GM18868 (cell line): ENCODE results near the gene BTN3A1.
"Not testable (repeated sequence)": the region's sequence is repeated elsewhere in the genome, so short reads cannot be mapped to it uniquely, and the experiment has no call there.

Experiments used
- ATAC-seq: cut with Tn5 transposase; IDR thresholded peaks from one replicate; pipeline ENCODE4 v1.9.1; 2021; ENCODE audit warnings: mild to moderate bottlenecking, moderate library complexity; ENCODE audit not compliant: unreplicated experiment

Gene BTN3A1

DNA sequence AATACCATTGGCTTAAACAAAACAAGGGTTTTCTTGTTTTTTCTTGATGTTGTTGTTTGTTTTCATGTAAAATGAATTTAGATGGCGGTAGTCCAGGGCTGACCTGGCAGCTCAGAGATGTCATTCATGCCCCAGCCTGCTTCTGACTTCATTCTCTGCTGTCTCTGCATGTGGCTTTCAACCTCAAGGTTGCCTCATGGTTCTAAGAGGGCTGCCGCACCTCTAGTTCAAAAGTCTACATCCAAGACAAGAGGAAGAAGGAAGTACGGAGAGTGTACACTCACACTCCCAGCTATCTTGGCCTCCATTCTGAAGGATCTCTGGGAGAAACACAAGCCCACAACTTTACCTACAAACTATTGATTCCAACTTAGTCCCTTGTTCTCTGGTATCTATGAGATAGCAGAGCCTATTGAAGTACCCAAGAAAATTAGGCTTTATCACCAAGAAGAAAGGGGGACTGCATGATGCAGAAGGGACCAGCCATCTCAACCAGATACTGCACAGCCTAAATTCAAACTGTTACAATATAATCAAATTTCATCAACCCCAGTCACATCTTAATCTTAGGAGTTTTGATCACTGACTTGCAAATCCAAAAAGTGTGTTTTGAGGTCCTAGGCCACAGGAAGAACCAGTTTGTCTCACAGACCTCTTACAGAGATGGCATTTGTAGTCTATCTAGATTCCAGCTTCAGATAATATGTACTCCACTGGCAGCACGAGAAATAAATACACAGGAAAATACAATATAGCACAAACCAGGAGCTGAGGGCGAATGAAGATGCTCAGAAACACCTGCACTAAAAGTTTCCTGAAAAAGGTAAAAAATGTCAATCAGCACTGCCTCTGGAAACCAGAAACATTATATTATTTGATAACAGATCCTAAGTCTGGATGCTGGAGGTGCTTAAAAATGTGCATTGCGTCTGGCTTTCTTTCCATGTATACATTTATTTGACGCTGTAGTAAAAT, 37.4 kb downstream of the BTN3A1 start:
- ATAC-seq, result no peak

DNA sequence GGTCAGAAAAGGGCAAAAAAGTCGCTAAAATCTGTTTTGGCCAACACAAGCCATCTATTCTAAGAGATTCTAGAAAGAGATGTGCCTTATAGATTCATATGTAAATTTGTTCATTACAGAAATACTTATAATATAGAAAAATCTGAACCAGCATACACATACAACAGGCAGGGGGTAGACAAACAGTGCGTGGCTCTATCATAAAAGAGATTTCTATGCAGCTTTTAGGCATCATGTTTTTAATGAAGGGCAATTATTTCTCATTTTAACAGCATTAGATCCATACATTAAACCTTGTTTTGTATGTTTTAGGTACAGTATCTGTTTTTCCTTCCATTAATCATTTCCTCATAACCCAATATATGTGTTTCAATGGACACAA, 38.9 kb downstream of the BTN3A1 start:
- no peak for ATAC-seq

DNA sequence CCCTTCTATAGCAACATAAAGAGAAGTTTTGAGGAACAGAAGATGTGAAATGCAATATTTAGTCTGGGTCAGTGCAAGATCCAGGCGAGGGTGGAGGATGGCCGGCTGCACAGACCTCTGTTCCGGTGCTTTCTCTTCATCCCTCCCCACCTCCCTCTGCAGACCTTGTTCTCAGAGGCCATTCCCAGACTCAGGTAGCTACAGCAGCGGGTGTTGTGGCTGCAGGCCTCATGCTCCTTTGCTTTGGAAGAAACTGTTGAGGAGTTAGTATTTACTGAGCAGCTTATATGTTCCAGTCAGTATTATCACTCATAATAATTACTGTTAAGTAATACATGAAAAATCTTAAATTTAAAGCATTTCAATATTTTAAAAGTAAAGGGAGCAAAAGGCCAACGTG, 39.9 kb downstream of the BTN3A1 start:
- no peak for ATAC-seq

- peak; percentile 89 for ATAC-seq
Observed at GRCh38 chr6:26445934-26446667, 44.0 kb downstream of the BTN3A1 start.

GRCh38 chr6:26447257-26447656, 45.2 kb downstream of the BTN3A1 start:
- no peak for ATAC-seq

GRCh38 chr6:26450240-26450639, 48.2 kb downstream of the BTN3A1 start:
- ATAC-seq, result no peak

- ATAC-seq, result no peak
Observed at GRCh38 chr6:26452631-26453235, 50.7 kb downstream of the BTN3A1 start.

DNA sequence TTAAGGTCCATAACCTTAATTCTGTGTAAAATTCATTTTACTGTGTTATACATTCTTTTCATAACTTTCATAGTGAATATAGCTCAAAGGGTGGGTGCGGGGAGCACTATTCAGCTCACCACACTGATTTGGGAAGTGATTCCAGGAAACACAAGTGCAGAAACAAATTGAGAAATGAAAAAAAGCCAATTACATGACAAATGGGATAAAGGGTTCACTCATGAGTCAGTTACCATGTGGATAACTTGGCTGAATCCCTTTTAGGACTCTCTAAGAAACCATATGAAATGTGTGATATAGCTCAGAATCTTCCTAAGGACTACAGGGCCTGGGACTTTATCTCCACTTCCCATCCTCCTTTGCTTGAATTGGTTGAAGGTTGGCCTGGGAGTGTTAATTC, 52.6 kb downstream of the BTN3A1 start:
- no peak for ATAC-seq

- no peak for ATAC-seq
Observed at GRCh38 chr6:26455357-26455970, 53.4 kb downstream of the BTN3A1 start.

- peak; percentile 19 for ATAC-seq
Observed at GRCh38 chr6:26457264-26457805, 55.3 kb downstream of the BTN3A1 start.

DNA sequence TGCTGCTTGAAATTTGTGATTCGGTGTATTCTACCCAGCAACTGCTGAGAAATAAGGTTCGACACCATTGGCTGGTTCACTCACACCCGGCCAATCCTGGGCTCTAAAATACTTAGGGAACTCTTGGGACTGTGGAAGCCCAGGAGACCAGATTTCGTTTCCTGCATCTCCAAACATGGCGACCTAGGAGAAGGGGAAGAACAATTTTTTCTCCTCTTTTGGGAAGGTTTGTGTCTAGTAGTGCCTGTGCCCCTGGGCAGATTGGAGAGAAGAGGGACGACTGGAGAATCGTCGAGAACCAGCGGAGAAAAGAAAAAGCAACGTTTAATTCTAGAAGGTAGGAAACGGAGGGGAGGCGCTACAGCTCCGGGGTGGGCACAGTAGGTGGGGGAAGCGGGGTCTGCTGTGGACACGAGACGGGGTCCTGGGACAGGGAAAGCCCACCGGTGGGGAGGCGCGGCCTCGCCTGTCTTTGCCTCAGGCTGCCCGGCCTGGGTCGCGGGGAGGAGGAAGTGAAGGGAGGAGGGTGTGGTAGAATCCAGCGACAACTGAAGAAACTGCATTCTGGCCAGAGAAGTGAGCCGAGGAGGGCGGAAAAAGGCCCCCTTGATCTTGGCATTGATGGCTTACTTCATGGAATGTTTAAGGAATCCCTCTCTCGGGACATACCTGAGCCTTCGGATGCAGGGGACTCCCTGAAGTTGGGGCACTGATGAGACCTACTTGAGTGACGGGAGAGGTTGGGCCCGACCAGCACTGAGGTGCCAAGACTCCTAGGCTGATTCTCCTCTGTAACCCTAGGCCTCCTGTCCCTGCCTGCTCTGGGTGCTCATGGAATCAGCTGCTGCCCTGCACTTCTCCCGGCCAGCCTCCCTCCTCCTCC, 56.0 kb downstream of the BTN3A1 start, which contains the start of gene BTN2A1:
BTN2A1 (plus strand) TSS at position 150 of the 883 bp plus-strand sequence; CDS start at position 832, 682 bp downstream.
- ATAC-seq, result peak; percentile 98

DNA sequence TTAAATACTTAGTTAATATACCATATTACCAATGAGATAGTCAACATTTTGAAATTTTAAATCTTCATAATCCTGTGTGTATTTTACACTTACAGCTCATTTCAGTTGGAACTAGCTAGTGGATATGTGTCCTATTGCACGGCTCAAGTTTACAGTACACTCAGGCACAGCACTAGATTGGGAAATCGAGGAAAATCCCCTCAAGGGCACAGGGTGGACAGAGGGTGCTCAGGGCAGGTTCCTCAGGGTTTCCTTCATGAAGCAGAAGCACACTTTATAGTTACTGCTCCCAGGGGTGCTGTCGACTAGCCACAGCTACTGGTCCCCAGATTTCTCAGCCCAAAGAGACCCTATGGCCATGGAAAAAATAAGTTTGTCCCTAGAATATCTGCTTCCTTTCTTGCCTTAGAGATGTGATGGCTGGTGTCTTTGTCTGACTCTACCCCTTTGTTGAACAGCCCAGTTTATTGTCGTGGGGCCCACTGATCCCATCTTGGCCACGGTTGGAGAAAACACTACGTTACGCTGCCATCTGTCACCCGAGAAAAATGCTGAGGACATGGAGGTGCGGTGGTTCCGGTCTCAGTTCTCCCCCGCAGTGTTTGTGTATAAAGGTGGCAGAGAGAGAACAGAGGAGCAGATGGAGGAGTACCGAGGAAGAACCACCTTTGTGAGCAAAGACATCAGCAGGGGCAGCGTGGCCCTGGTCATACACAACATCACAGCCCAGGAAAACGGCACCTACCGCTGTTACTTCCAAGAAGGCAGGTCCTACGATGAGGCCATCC, 57.1 kb downstream of the BTN3A1 start:
- ATAC-seq, result no peak

DNA sequence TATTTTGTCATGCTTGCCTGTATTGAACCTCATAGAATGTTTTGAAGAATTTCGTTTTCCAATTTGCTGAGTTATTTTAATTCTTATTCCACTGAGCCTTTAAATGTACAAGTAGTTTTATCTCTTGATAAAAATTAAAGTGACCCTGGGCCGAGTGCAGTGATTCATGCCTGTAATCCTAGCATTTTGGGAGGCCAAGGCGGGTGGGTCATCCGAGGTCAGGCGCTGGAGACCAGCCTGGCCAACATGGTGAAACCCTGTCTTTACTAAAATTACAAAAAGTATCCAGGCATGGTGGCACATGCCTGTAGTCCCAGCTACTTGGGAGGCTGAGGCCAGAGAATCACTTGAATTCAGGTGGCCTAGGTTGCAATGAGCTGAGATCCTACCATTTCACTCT, 59.3 kb downstream of the BTN3A1 start:
- ATAC-seq, result not testable (repeated sequence)

DNA sequence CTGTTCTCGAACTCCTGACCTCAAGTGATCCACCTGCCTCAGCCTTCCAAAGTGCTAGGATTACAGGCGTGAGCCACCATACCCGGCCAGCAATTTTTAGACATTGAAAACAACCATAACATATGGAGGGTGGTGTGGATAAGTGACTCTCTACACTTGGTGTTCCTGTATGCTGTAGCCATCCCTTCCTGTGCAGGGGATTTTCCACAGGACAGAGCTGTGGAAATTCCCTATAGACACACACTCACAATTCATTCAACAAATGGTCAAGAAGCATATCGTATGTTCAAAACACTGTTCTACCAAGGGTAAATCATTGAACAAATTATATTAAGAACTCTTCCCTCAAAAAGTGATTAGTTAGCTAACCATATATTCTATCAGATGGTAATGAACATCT, 61.9 kb downstream of the BTN3A1 start:
- ATAC-seq, result no peak

DNA sequence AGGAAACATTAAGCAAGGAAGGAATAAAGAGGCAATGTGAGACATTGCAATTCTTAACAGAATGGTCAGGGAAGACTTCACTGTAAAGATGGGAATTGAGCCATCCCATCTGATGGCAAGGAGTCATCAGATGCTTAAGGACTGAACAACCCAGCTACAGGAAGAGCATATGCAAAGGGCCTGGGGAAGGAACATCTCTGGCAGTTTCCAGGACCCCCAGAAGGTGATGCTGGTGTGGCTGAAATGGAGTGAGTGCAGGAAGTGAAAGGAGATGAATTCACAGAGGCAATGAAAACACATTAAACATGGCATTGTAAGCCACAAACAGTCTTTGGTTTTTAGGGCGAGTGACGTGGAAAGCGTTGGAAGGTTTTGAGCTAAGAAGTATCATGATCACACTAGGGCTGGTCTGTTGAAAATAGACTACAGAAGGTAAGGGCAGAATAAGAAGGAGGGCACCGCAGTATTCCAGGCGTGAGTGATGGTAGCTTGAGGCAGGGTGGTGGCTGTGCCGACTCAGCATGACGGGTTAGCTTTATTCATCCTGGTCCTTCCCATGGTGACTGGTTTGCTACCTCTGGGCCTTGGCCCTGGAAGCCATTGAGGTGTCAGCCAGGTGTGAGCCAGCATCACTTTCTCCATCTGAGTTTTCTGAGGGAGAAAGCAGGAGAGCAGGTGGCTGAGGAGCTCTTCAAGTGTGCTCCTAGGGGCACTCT, 62.5 kb downstream of the BTN3A1 start:
- ATAC-seq, result no peak
